Mesendoderm (in vitro differentiated cells): ENCODE measurements around the gene NFYC.
A peak's percentile ranks its signal among the peaks of the same experiment; 100 is the strongest.

Experiments
- DNase-seq: peaks from one replicate; pipeline ENCODE4 v3.0.0; 2013
- H2AK5ac ChIP-seq: 2 replicates; pipeline ENCODE4 v1.6.1; 2013; ENCODE audit warnings: low read length, inconsistent platforms
- H2BK120ac ChIP-seq: 2 replicates; pipeline ENCODE4 v1.6.1; 2013; ENCODE audit warnings: low read depth, mild to moderate bottlenecking, low read length, moderate library complexity, mixed read lengths
- H2BK15ac ChIP-seq: replicated peaks from 2 replicates; pipeline ENCODE4 v1.6.1; 2013; ENCODE audit warnings: low read depth, mild to moderate bottlenecking, moderate library complexity
- H2BK5ac ChIP-seq: 2 replicates; pipeline ENCODE4 v1.6.1; 2013; ENCODE audit warnings: low read length, inconsistent platforms
- H3K18ac ChIP-seq: 2 replicates; pipeline ENCODE4 v1.6.1; 2013; ENCODE audit warnings: mild to moderate bottlenecking, low read length, mixed read lengths
- H3K23ac ChIP-seq: one replicate; pipeline ENCODE4 v1.6.1; 2013; ENCODE audit warnings: low read length
- H3K27ac ChIP-seq: 2 replicates; pipeline ENCODE4 v1.5.1; 2013; ENCODE audit warnings: low read depth, mild to moderate bottlenecking, inconsistent platforms, low read length, moderate library complexity
- H3K27me3 ChIP-seq: 2 replicates; pipeline ENCODE4 v1.6.1; 2013; ENCODE audit warnings: low read length, control low read depth, mild to moderate bottlenecking, inconsistent platforms; ENCODE audit not compliant: insufficient read depth, poor library complexity
- H3K36me3 ChIP-seq: 2 replicates; pipeline ENCODE4 v1.6.1; 2013; ENCODE audit warnings: low read length, inconsistent platforms; ENCODE audit not compliant: control insufficient read depth, insufficient read depth
- H3K4ac ChIP-seq: one replicate; pipeline ENCODE4 v1.6.1; 2013; ENCODE audit warnings: low read depth, mild to moderate bottlenecking, low read length, moderate library complexity
- H3K4me1 ChIP-seq: 2 replicates; pipeline ENCODE4 v1.6.1; 2013; ENCODE audit warnings: low read depth, low read length, inconsistent platforms; ENCODE audit not compliant: control insufficient read depth
- H3K4me2 ChIP-seq: 2 replicates; pipeline ENCODE4 v1.6.1; 2013; ENCODE audit warnings: low read length
- H3K4me3 ChIP-seq: 2 replicates; pipeline ENCODE4 v1.5.1; 2013; ENCODE audit warnings: mild to moderate bottlenecking, low read length
- H3K56ac ChIP-seq: one replicate; pipeline ENCODE4 v1.6.1; 2013; ENCODE audit warnings: low read length
- H3K79me1 ChIP-seq: 2 replicates; pipeline ENCODE4 v1.6.1; 2013; ENCODE audit warnings: low read length, inconsistent platforms
- H3K79me2 ChIP-seq: 2 replicates; pipeline ENCODE4 v1.6.1; 2013; ENCODE audit warnings: mild to moderate bottlenecking, low read length; ENCODE audit not compliant: control insufficient read depth, insufficient read depth
- H3K9ac ChIP-seq: 2 replicates; pipeline ENCODE4 v1.6.1; 2013; ENCODE audit warnings: low read length, inconsistent platforms
- H4K5ac ChIP-seq: one replicate; pipeline ENCODE4 v1.6.1; 2013; ENCODE audit warnings: low read length
- H4K8ac ChIP-seq: one replicate; pipeline ENCODE4 v1.6.1; 2013; ENCODE audit warnings: low read depth, mild to moderate bottlenecking, control low read depth, low read length, moderate library complexity
- WGBS: extraction: QIAGEN DNeasy Blood & Tissue Kit; methylation state at CpG from one replicate; pipeline ENCODE4 v1.1.7; 2013; ENCODE audit warnings: low lambda C conversion rate, missing lambda C conversion rate; ENCODE audit not compliant: insufficient coverage; ENCODE audit errors: extremely low coverage; 5-methylcytosine and 5-hydroxymethylcytosine counted together

Gene NFYC

DNA sequence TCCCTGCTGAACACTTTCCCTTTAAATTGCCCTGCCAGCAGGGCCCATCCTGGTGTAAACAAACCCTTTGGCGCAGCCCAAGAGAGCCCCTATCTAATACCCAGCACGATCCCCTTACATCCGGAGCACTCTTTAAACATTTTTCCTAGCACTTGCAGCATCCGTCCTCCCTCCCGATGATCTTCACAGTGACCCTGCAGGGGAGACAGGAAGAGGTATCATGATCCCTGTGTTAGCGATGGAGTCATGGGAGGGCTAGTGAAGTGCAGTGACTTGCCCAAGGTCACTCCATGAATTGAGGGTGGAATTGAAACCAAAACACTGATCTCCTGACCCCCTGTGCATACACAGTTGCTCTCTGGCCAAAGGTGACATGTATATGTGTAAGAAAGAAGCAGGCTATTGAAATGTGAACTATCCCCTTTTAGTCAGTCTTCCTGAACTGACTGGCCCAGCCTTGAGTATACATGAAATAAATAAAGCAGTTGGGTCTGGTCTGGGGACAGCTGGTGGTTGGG, 82.3 kb downstream of the NFYC start:
- H3K4me3 ChIP-seq, result no peak overlapping the region
- H2BK120ac ChIP-seq, result no peak overlapping the region
- H3K4ac ChIP-seq, result no peak overlapping the region
- H2BK15ac ChIP-seq, result no peak overlapping the region
- H2AK5ac ChIP-seq, result no peak overlapping the region
- no peaks in the 10 kb centered on the region for H3K79me1 ChIP-seq
- peak; percentile 66 for DNase-seq
- H3K4me1 ChIP-seq, result no peaks in the 10 kb centered on the region
- no peak overlapping the region for H4K5ac ChIP-seq
- H3K27ac ChIP-seq, result no peak overlapping the region
- H3K79me2 ChIP-seq, result no peaks in the 10 kb centered on the region
- WGBS, result no CpG with 5 or more reads among the region's 6 CpGs
- H3K9ac ChIP-seq, result no peak overlapping the region
- no peak overlapping the region for H3K23ac ChIP-seq
- no peak overlapping the region for H3K18ac ChIP-seq
- no peak overlapping the region for H3K4me2 ChIP-seq
- no peaks in the 10 kb centered on the region for H3K27me3 ChIP-seq
- H2BK5ac ChIP-seq, result no peak overlapping the region
- H4K8ac ChIP-seq, result no peak overlapping the region
- H3K36me3 ChIP-seq, result peaks cover 2% of the 10 kb centered on the region
- H3K56ac ChIP-seq, result no peak overlapping the region

DNA sequence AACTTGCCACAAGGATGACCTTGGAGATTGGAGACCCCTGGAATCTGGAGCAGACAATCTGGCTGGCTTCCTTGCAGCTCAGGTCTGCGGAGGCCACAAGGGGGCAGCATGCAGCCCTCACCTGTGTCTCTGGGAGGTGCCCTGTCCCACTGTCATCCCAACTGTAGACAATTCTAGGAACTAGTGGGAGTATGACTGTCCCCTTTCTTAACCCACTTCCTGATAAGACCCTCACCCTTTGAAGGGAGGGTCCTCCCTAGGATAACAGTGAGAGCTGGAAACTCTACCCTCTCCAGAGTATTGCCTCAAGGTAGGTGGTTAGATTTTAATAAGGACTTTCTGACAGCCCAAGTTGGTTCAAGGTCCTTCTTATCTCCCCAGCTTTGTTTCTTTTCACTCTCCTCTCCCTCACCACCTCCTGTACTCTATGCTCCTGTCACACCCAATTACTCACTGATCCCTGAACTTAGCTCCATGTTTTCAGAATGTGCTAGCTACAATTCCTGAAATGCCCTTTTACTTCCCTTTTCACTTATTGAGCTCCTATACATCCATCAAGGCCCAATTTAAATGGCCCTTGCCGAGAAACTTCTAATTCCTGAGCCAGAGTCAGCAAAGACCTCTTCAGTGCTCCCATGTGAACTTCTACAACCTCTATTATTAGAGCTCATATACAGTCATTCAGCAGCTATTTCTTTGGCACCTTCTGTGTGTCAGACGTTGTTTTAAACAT, 82.9 kb downstream of the NFYC start:
- WGBS, result no CpG with 5 or more reads among the region's 3 CpGs
- no peak overlapping the region for H3K9ac ChIP-seq
- no peaks in the 10 kb centered on the region for H3K79me1 ChIP-seq
- H3K4me2 ChIP-seq, result no peak overlapping the region
- no peak overlapping the region for H4K5ac ChIP-seq
- no peaks in the 10 kb centered on the region for H3K4me1 ChIP-seq
- H3K79me2 ChIP-seq, result no peaks in the 10 kb centered on the region
- H3K4ac ChIP-seq, result no peak overlapping the region
- H2AK5ac ChIP-seq, result no peak overlapping the region
- no peak overlapping the region for H3K56ac ChIP-seq
- H3K36me3 ChIP-seq, result peaks cover 2% of the 10 kb centered on the region
- H3K27ac ChIP-seq, result no peak overlapping the region
- no peak overlapping the region for H4K8ac ChIP-seq
- H2BK5ac ChIP-seq, result no peak overlapping the region
- no peaks in the 10 kb centered on the region for H3K27me3 ChIP-seq
- H3K4me3 ChIP-seq, result no peak overlapping the region
- H2BK120ac ChIP-seq, result no peak overlapping the region
- peak; percentile 78 for DNase-seq
- H2BK15ac ChIP-seq, result no peak overlapping the region
- H3K18ac ChIP-seq, result no peak overlapping the region
- no peak overlapping the region for H3K23ac ChIP-seq

DNA sequence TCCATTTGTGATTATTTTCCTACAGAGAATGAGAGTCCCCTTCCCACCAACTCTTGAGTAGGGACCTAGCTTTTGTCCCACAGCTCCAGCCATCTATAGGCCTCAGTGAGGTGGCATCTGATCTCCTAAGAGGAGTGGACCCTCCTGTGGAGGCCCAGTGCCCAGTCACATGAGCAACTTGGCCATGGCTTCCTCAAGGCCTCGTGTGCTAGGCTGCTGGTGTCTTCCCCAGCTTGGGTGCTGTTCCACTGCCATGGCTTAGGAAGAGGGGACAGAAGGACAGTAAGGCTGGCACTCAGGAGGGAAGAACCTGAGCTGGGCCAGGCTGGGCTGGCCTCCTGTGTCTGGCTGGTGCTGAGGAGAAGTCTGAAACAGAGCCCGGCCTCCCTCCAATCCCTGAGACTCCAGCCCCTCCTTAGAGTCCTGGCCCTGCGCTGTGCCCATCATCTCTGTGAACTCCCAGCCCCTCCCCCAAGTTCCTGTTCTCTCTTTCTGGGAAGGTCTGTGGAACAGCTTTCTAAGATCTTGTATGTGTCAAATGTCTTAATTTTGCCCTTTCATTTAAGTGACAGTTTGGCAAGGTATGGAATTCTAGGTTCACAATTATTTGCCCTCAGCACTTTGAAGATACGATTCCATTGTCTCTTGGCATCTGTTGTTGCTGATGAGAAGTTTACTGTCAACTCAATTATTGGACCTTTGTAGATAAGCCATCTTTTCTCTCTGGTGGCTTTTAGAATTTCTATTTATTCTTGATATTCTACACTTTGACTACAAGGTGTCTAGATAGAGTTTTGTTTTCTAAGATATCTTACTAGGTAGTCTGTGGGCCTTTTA, 85.0 kb downstream of the NFYC start:
- Histone ChIP-seq H3K9ac (no peak overlapping the region), H3K56ac (no peak overlapping the region), H4K8ac (no peak overlapping the region), H3K27me3 (no peaks in the 10 kb centered on the region), H3K4me2 (no peak overlapping the region), H3K27ac (no peak overlapping the region), H3K4ac (no peak overlapping the region), H2BK5ac (no peak overlapping the region), H3K18ac (no peak overlapping the region), H3K79me2 (no peaks in the 10 kb centered on the region), H2AK5ac (no peak overlapping the region), H4K5ac (no peak overlapping the region), H3K79me1 (no peaks in the 10 kb centered on the region), H3K4me3 (no peak overlapping the region), H2BK15ac (no peak overlapping the region), H2BK120ac (no peak overlapping the region), H3K4me1 (no peaks in the 10 kb centered on the region), H3K36me3 (no peaks in the 10 kb centered on the region), H3K23ac (no peak overlapping the region)
- no CpG with 5 or more reads among the region's 4 CpGs for WGBS
- DNase-seq, result no peak

DNA sequence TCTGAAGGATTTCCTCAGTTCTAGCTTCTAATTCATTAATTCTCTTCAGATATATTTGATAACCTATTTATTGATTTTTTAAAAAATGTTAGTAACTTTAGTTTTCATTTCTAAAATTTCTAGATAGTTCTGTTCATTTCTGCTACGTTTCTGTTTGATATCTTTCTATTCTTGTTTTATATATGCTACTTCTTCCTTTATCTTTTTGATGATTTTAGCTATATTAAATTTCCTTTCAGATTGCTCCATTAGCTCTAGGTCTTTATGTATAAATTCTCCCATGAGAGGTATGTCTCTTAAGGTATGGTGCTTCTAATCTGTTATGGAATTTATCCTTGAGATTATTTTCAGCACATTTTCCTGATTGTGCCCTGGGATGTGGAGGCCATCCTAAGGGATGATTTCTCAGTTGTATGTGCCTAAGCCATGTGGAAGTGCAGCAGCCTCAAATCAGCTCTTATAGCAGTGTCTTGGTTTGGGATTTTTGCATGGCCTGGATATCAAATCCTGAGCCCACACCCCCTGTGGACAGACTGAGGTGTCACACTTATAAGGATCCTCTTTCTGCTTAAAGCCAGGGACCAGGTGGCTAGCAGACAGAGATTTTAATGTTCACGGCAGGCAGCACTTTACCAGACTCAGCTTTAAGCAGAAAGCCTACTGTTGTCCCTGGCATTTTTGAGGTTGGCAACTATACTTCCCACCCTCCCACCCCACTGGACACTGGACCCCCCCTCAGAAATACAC, 85.9 kb downstream of the NFYC start:
- no peak overlapping the region for H4K8ac ChIP-seq
- H3K27me3 ChIP-seq, result peaks cover 2% of the 10 kb centered on the region
- H2BK120ac ChIP-seq, result no peak overlapping the region
- H2BK5ac ChIP-seq, result no peak overlapping the region
- H3K27ac ChIP-seq, result no peak overlapping the region
- H3K9ac ChIP-seq, result no peak overlapping the region
- H3K79me1 ChIP-seq, result no peaks in the 10 kb centered on the region
- H3K56ac ChIP-seq, result no peak overlapping the region
- no CpG with 5 or more reads among the region's 2 CpGs for WGBS
- no peak overlapping the region for H4K5ac ChIP-seq
- H3K4ac ChIP-seq, result no peak overlapping the region
- no peaks in the 10 kb centered on the region for H3K79me2 ChIP-seq
- H3K4me2 ChIP-seq, result no peak overlapping the region
- H2AK5ac ChIP-seq, result no peak overlapping the region
- no peak overlapping the region for H3K18ac ChIP-seq
- H3K23ac ChIP-seq, result no peak overlapping the region
- no peaks in the 10 kb centered on the region for H3K36me3 ChIP-seq
- no peak for DNase-seq
- H3K4me3 ChIP-seq, result no peak overlapping the region
- H3K4me1 ChIP-seq, result no peaks in the 10 kb centered on the region
- no peak overlapping the region for H2BK15ac ChIP-seq

DNA sequence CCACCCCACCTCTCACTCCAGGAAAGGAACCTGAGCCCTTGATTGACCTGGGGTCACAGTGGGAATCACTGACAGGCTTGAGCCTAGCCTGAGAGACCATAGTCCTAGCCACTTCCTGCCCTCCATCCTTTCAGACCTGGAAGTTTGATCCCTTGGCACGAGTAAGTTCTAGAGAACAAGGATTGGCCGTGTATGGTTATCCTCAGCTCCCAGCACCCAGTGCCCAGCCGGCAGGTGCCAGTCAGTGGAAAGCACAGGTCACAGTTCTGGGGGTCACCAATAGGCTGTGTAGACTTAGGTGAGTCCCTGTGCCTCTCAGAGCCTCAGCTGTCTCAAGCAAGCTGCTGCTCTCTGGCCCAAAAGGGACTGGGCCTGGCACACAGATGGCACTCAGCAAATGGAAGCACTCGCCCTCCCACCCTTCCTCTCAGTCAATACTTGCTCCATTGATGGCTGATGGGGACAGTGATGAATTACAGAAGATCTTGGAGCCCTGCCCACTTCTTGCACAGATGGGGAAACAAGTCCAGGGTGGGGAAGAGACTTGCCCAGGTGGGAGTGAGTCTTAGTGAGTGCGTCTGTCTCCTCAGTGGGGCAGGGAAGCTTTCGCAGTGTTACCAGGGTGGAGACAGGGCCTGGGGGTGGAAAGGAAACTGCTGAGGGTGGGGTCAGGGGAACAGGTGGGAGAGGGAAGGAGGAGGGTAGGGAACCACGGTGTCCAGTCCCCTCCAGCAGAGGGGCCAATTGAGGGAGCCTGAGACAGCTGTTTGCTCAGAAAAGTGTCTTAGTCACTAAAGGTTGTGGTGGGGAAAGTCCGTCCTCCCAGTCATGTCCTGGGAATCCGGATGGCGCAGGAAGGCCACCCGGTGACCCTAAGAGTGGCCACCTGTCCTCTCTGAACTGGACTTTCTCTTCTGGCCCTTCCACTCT, 89.4 kb downstream of the NFYC start:
- H3K4ac ChIP-seq, result no peak overlapping the region
- no CpG with 5 or more reads among the region's 11 CpGs for WGBS
- no peak for DNase-seq

More for the DNA sequence above, 89.4 kb downstream of the NFYC start:
- no peak overlapping the region for H3K18ac ChIP-seq
- no peaks in the 10 kb centered on the region for H3K79me2 ChIP-seq
- H2BK15ac ChIP-seq, result no peak overlapping the region
- peaks cover 12% of the 10 kb centered on the region for H3K27me3 ChIP-seq
- no peaks in the 10 kb centered on the region for H3K4me1 ChIP-seq
- H4K5ac ChIP-seq, result no peak overlapping the region
- no peak overlapping the region for H3K9ac ChIP-seq
- H2BK120ac ChIP-seq, result no peak overlapping the region
- H3K56ac ChIP-seq, result no peak overlapping the region
- H3K4me3 ChIP-seq, result no peak overlapping the region
- H4K8ac ChIP-seq, result no peak overlapping the region
- H3K27ac ChIP-seq, result no peak overlapping the region
- H3K23ac ChIP-seq, result no peak overlapping the region
- H3K4me2 ChIP-seq, result no peak overlapping the region
- no peak overlapping the region for H2AK5ac ChIP-seq
- H3K79me1 ChIP-seq, result no peaks in the 10 kb centered on the region
- no peak overlapping the region for H2BK5ac ChIP-seq
- no peaks in the 10 kb centered on the region for H3K36me3 ChIP-seq
